ENCODE measurements around the gene POLRMT.

GRCh38 chr19:574658-575526 is 58.4 kb downstream of the POLRMT start:
- no peak for TF ChIP-seq POLR2A (IDR thresholded peaks at IDR 0.05; ENCODE audit: low read depth, low read length)
- peak; percentile 90 for TF ChIP-seq PAX5 (IDR thresholded peaks at IDR 0.05; ENCODE audit: insufficient read depth, low read length, severe bottlenecking)
